Left lobe of liver (tissue), 2 donors: ENCODE data around the gene MCAT. TPM values are rescaled to one million over a fixed set of nuclear protein-coding genes. Genes with fewer than 3 reads are reported as not detected.
"Not testable (repeated sequence)": the region's sequence is repeated elsewhere in the genome, so short reads cannot be mapped to it uniquely, and the experiment has no call there.

Experiments used
- ATAC-seq: fragments of 200-7000 bp; cut with Tn5 transposase; one replicate; pipeline ENCODE4 v1.9.1; 2020; ENCODE audit warnings: mild to moderate bottlenecking, moderate library complexity
- DNase-seq: peaks from one replicate; pipeline ENCODE4 v3.0.0-alpha.2; 2020; ENCODE audit warnings: low spot score
- total RNA-seq: library from RNA; stranded (reverse); gene quantifications from one replicate; pipeline ENCODE4 v1.2.1, GENCODE V29; 2021
- donor health status: DM: no; HTN: no; CAD: no; lungs with moderate emphysema.
- donor health status: DM: no; HTN: yes; CAD: no.

The MCAT gene
- total RNA-seq, 1 donor from 2014 or later: 13.6 TPM

DNA sequence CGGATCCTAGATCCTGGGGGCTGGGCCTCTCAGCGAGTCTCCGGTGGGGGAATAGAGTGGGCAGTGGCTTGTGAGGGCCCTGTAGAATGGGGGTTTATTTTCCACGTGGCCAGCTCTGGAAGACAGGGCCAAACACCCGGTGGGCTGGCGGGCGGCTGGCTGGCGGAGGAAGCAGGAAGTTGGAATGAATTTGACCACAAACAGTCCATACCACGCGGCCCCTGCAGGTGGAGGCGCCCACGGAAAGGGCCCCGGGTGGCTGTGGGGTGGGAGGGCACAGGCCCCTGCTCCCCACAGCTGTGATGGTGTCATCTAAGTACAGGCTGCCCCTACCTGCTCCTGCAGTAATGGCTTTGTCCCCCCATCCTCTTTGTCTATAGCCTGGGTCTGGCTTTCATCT, 15.1 kb downstream of the MCAT start:
- DNase-seq: no peak
- ATAC-seq: no peak

GRCh38 chr22:43127166-43127908, 15.9 kb downstream of the MCAT start:
- DNase-seq: no peak
- no peak for ATAC-seq

- no peak for ATAC-seq
- no peak for DNase-seq
These were observed 16.6 kb downstream of the MCAT start for GRCh38 chr22:43126501-43127165.

DNA sequence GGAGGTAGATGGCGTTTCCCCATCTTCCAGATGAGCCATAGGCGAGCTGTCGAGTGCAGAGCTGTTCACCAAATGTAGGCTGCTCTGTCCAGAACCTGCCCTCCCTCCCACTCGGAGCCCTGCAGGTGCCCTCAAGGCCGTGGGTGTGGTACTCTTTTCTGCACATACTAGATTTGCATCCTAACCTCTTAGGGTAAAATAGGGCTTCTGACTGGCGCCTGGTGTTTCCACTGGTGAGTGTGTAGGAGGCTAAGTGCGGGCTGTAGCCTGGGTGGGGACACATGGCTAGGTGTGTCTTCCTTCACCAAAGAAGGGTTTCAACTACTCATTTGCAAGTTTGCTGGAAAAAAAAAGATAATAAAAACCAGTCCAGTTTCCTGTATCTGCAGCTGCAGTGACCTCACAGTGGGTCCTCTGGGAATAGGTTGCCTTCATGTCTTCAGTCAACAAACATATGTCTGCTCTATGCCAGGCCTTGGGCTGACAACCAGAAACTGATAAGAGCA, 24.2 kb downstream of the MCAT start:
- DNase-seq: no peak

DNA sequence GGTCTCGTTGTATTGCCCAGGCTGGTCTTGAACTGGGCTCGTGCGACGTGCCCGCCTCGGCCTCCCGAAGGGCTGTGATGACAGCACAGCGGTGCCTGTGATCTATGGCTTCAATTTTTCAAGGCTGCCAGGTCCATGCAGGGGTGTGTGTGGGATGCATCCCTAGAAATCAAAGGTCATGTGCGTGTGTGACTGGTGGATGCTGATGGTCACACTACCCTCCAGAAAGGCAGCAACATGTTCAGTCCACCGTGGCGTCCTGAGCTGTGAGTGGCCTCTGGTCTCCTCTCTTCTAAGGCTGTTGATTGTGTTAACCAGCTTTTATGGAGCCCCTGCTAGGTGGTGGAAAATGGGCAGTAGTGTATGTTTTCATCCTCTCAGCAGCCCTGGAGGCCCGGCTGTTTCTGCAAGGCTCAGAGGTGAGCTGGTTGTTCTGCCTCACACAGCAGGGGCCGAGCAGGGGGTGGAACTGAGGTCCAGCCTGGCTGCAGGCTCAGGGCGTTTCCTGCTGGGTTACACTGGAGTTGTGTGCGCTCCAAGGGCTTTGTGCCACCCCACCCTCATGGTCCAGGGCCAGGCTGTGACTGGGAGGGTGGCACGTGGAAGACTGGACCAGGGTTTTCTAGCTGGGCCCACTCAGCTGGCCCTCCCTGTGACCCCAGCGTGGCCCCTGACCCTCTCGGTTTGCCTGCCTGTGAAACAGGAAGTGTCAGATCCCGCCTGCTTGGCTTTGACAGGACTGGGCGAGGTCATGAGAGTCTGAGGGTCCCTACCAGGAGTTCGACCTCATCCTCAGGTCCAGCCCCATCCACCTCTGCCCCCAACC, 25.0 kb downstream of the MCAT start:
- ATAC-seq (no peak), DNase-seq (no peak)

More for the DNA sequence above, 24.2 kb downstream of the MCAT start:
- no peak for ATAC-seq

GRCh38 chr22:43116932-43117331, 26.3 kb downstream of the MCAT start:
- no peak for ATAC-seq
- no peak for DNase-seq

DNA sequence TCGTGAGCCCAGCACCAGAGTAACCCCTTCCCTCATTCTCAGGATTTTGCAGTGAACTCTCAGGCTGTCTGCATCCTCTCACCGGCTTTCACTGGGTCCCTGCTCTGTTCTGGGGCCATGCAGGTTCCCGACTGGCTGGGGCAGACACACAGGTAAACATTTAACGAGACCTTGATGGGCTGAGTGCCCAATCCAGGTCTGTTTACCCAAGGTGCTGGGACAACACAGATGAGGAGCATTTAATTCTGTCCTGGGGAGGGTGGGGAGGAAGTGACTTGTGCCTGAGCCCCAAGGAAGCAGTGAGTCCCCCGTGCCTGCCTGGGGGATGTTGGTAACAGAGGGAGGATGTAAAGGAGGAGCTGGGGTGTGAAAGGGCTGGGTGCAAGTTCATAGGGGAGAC, 28.2 kb downstream of the MCAT start:
- no peak for DNase-seq
- ATAC-seq: peak; percentile 61

DNA sequence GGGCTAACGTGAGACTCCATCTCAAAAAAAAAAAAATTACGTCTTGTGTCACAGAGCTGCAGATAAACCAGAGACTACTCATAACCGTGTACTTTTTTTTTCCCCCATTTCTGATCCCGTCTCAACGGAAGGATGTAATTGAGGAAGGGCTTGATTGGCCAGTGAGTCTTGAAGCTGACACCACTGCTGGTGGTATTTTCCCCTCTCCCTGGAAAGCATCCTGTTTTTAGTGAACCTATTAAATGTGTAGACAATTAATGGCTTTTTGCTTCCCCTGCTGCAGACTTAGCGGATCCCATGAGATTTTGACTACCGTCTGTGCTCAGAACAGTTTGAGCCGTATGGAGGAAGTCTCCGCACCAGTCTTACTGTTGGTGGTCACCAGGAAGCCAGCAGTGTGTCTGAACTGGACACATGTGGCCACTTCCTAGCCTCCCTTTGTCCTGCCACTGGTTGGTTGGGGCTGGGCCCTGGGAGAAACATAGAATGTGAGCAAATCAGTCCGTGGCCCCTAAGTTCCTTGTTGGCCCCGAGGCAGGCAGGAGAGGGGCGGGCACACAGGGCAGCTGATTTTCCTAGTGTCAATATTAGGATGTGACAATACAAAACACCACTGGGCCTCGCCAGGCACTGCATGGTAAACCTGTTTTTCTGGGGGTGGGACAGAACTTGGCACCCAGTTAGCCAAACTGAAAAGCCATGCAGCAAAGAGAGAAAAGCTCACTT, 29.5 kb downstream of the MCAT start:
- DNase-seq: no peak
- no peak for ATAC-seq

- ATAC-seq (peak; percentile 56), DNase-seq (peak; percentile 55)
These were observed 32.1 kb downstream of the MCAT start for GRCh38 chr22:43110927-43111623.

DNA sequence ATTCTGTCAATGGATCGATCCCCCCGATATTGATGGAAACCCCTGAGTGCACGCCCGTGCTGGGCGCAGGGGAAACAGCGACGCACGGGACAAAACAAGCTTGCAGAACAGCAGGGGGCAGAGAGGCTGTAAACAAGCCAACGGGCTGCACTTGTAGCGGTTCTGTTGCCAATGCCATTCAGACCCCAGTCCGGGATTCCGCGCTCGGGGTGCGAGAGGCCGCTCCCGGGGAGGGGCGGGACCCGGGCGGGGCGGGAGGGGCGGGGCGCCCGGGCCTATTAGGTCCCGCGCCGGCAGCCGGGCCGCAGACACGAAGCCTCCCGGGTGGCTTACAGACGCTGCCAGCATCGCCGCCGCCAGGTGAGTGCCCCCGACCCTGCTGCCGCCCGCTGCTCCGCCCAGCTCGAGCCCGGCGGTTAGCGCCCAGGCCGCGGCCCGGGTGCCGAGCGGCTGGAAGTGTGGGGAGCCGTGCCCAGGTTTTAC, 32.7 kb downstream of the MCAT start, which contains the start of gene BIK:
TSS of gene BIK (plus strand) at position 307 of the 483 bp plus-strand sequence. CDS start 13,273 bp downstream, outside the sequence.
- ATAC-seq: peak; percentile 76
- DNase-seq: peak; percentile 54

- no peak for ATAC-seq
- no peak for DNase-seq
These were observed 33.2 kb downstream of the MCAT start for GRCh38 chr22:43109921-43110443.

DNA sequence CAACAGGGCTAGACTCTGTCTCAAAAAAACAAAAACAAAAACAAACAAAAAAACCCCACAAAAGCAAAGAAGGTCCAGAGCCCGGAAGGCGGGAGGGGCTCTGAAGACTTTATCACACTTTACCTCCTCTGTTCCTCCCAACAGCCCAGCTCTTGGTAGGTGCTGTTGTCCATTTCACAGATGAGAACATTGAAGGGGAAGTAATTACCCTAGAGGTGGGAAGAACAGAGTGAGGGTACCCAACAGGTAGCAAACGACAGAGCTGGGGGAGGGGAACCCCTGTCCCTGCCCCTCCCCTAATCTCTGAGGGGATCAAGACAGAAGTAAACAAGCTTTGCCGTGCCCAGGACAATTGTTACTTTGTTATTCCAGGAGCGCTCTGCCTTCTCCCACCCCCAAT, 33.7 kb downstream of the MCAT start:
- DNase-seq: no peak
- no peak for ATAC-seq

DNA sequence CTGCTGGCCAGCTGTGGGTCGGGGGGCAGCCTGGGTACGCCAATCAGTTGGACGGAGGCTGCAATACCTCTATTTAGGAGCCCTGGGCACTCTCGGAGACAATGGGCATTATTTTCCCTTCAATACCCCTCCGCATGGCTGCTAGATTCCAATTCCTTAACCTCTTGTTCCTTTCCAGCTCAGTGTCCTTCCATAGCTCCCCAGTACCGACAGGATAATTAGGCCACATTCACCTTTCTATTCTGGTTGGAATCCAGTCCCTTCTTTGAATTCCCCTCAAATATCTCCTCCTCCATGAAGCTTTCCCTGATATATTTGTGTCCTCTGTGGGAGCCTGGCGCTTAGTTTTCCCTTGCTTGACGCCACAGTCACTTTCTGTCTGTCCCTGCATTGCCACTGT, 36.9 kb downstream of the MCAT start:
- ATAC-seq (no peak), DNase-seq (no peak)

GRCh38 chr22:43104950-43105349, 38.2 kb downstream of the MCAT start:
- not testable (repeated sequence) for DNase-seq, ATAC-seq

- ATAC-seq: peak; percentile 42
- DNase-seq: not testable (repeated sequence)
These were observed 39.1 kb downstream of the MCAT start for GRCh38 chr22:43104056-43104625.

DNA sequence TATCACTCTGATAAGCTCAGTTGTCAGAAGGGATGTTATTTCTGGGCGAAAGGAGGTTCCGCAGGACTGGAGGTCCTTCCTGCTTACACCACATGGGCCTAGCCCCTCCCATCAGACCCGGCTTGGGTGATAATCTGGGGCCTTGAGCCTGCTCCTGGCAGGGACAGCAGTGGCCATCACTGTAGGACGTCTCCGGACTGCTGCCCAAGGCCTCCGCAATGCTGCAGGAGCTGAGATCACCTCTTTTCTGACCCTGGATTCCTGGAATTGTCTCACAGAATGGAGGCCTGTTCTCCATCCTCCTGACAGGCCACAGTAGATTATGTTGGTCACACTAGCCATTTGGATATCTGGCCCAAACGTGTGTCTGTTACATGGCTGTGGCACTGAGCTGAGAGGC, 41.9 kb downstream of the MCAT start:
- ATAC-seq: peak; percentile 67
- no peak for DNase-seq

GRCh38 chr22:43100225-43100624, 43.0 kb downstream of the MCAT start:
- ATAC-seq: no peak
- no peak for DNase-seq

- ATAC-seq: peak; percentile 54
- no peak for DNase-seq
These were observed 44.1 kb downstream of the MCAT start for GRCh38 chr22:43099095-43099494.

DNA sequence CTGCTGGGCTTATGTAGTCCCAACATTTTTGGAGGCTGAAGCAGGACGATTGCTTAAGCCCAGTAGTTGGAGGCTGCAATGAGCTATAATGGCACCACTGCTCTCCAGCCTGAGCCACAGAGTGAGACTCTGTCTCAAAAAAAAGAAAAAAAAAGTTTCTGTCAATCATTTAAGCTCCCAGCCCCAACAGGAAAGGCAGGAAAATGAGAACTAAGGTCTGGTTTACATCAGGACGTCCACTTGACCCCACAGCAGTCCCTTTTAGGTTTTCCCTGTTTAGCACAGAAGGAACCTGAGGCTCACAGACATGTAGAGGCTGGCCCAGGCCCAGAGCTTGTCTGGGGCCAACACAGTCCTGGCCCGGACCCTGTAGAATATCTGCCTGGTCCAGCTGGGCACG, 44.8 kb downstream of the MCAT start:
- DNase-seq (no peak), ATAC-seq (no peak)
